ENCODE measurements around the gene PRKAR1A. TPM values are rescaled to one million over a fixed set of nuclear protein-coding genes. Genes with fewer than 3 reads are reported as not detected.

PRKAR1A gene
- total and polyA plus RNA-seq, 4 donors = 97.0 to 297 (median 178) TPM

- Histone ChIP-seq H3K4me1 (ENCODE audit: control insufficient read depth in 1 of 2, insufficient read depth in 2 of 2, low read length in 2 of 2) (no peaks in the 10 kb centered on the region), H3K4me3 (ENCODE audit: low read length in 2 of 2) (no peak overlapping the region), H3K9me3 (ENCODE audit: control insufficient read depth, low read length) (peaks cover 7% of the 10 kb centered on the region), H3K27ac (ENCODE audit: low read depth in 1 of 2, low read length in 2 of 2) (no peak overlapping the region), H3K27me3 (ENCODE audit: control insufficient read depth in 1 of 2, insufficient read depth in 2 of 2, low read length in 1 of 2) (peaks cover 0 to 2% of the 10 kb centered on the region in 2 donors), H3K36me3 (ENCODE audit: control insufficient read depth in 1 of 2, insufficient read depth in 2 of 2, low read length in 1 of 2) (no peaks in the 10 kb centered on the region)
- 96 to 98% methylated on average over 5 of the region's 5 CpGs for WGBS, 2 donors
- intact Hi-C loops (cut with DNase I) = no loop called here
- ATAC-seq (ENCODE audit: low FRiP score) (no peak), DNase-seq (no peak)
These were observed 74.8 kb downstream of the PRKAR1A start for GRCh38 chr17:68587026-68587425.

DNA sequence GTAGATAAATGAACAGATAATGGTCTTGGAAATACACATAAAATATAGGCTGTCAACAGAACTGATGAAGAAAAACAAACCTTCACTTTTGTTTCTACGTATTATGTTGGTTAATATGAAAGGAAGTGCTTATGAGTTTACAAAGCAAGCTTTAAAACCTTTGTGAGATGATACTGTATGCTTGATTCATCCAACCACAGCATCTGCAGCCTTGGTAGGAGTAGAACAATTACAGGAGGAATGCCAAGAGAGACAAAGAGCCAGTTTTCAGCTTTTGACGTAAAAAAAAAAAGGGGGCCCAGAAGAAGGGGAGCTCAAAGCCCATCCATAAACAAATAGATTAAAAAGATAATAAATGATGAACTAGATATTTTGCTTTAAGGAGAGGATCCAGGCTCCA is 75.6 kb downstream of the PRKAR1A start:
- peaks cover 0 to 2% of the 10 kb centered on the region in 2 donors for H3K27me3 ChIP-seq (ENCODE audit: control insufficient read depth in 1 of 2, insufficient read depth in 2 of 2, low read length in 1 of 2)
- WGBS, 2 donors = 94% methylated on average over 2 of the region's 2 CpGs
- no peak for ATAC-seq (ENCODE audit: low FRiP score)
- H3K9me3 ChIP-seq (ENCODE audit: control insufficient read depth, low read length) = peaks cover 7% of the 10 kb centered on the region
- no peaks in the 10 kb centered on the region for H3K4me1 ChIP-seq (ENCODE audit: control insufficient read depth in 1 of 2, insufficient read depth in 2 of 2, low read length in 2 of 2)
- intact Hi-C loops (cut with DNase I) = no loop called here
- no peak overlapping the region for H3K4me3 ChIP-seq (ENCODE audit: low read length in 2 of 2)
- DNase-seq = no peak
- no peaks in the 10 kb centered on the region for H3K36me3 ChIP-seq (ENCODE audit: control insufficient read depth in 1 of 2, insufficient read depth in 2 of 2, low read length in 1 of 2)
- H3K27ac ChIP-seq (ENCODE audit: low read depth in 1 of 2, low read length in 2 of 2) = no peak overlapping the region

GRCh38 chr17:68588362-68588761 is 76.1 kb downstream of the PRKAR1A start:
- Histone ChIP-seq H3K4me1 (ENCODE audit: control insufficient read depth in 1 of 2, insufficient read depth in 2 of 2, low read length in 2 of 2) (no peaks in the 10 kb centered on the region), H3K36me3 (ENCODE audit: control insufficient read depth in 1 of 2, insufficient read depth in 2 of 2, low read length in 1 of 2) (no peaks in the 10 kb centered on the region), H3K27ac (ENCODE audit: low read depth in 1 of 2, low read length in 2 of 2) (no peak overlapping the region), H3K27me3 (ENCODE audit: control insufficient read depth in 1 of 2, insufficient read depth in 2 of 2, low read length in 1 of 2) (peaks cover 0 to 2% of the 10 kb centered on the region in 2 donors), H3K9me3 (ENCODE audit: control insufficient read depth, low read length) (peaks cover 7% of the 10 kb centered on the region), H3K4me3 (ENCODE audit: low read length in 2 of 2) (no peak overlapping the region)
- no peak for DNase-seq
- intact Hi-C loops (cut with DNase I) = no loop called here
- 78 to 88% methylated on average over 1 of the region's 1 CpG for WGBS, 2 donors
- no peak for ATAC-seq (ENCODE audit: low FRiP score)

DNA sequence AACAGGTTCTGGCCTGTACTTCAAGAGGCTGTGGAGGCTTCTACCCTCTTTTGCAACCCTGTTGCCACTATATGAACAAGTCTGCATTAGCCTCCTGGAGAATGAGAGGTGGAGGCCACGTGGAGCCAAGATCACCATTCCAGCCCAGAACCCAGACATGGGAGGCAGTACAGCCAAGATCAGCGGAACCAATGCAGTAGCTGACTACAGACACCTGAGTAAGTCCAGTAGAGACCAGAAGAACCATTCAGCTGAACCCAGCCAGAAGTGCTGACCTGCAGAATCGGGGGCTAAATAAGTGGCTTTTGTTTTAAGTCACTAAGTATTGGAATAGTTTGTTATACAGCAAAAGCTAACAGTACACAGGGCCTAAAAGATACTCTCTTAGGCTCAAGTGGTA is 76.9 kb downstream of the PRKAR1A start:
- H3K27ac ChIP-seq (ENCODE audit: low read depth in 1 of 2, low read length in 2 of 2) = no peak overlapping the region
- H3K27me3 ChIP-seq (ENCODE audit: control insufficient read depth in 1 of 2, insufficient read depth in 2 of 2, low read length in 1 of 2) = peaks cover 0 to 2% of the 10 kb centered on the region in 2 donors
- H3K9me3 ChIP-seq (ENCODE audit: control insufficient read depth, low read length) = peaks cover 7% of the 10 kb centered on the region
- H3K4me1 ChIP-seq (ENCODE audit: control insufficient read depth in 1 of 2, insufficient read depth in 2 of 2, low read length in 2 of 2) = no peaks in the 10 kb centered on the region
- no peaks in the 10 kb centered on the region for H3K36me3 ChIP-seq (ENCODE audit: control insufficient read depth in 1 of 2, insufficient read depth in 2 of 2, low read length in 1 of 2)
- intact Hi-C loops (cut with DNase I) = no loop called here
- WGBS, 2 donors = 92 to 95% methylated on average over 3 of the region's 3 CpGs
- ATAC-seq (ENCODE audit: low FRiP score) (no peak), DNase-seq (no peak)
- H3K4me3 ChIP-seq (ENCODE audit: low read length in 2 of 2) = no peak overlapping the region

DNA sequence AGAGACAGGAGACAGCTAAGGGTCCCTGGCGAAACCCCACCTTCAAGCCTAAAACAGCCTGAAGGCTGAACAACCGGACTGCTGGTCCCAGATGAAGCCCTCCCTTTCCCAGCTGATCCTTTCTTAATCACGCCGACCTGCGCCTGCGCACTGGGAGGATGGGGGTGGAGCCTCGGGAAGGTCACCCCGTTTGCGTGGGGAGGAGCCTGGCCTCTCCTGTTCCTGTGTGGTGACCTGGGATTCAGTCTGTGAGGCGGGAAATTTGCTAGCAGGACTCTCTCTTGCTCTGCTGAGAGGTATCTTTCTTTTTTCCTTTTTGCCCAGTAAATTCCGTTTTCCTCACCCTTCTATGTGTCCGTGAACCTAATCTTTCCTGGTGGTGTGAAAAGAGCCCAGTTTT is 79.4 kb downstream of the PRKAR1A start:
- intact Hi-C loops (cut with DNase I) = no loop called here
- ATAC-seq (ENCODE audit: low FRiP score) (no peak), DNase-seq (no peak)
- H3K27ac ChIP-seq (ENCODE audit: low read depth in 1 of 2, low read length in 2 of 2) = no peak overlapping the region
- H3K4me3 ChIP-seq (ENCODE audit: low read length in 2 of 2) = no peak overlapping the region
- H3K9me3 ChIP-seq (ENCODE audit: control insufficient read depth, low read length) = peaks cover 5% of the 10 kb centered on the region
- H3K4me1 ChIP-seq (ENCODE audit: control insufficient read depth in 1 of 2, insufficient read depth in 2 of 2, low read length in 2 of 2) = no peaks in the 10 kb centered on the region
- peaks cover 0 to 2% of the 10 kb centered on the region in 2 donors for H3K27me3 ChIP-seq (ENCODE audit: control insufficient read depth in 1 of 2, insufficient read depth in 2 of 2, low read length in 1 of 2)
- no peaks in the 10 kb centered on the region for H3K36me3 ChIP-seq (ENCODE audit: control insufficient read depth in 1 of 2, insufficient read depth in 2 of 2, low read length in 1 of 2)
- WGBS, 2 donors = 81% methylated on average over 12 of the region's 12 CpGs

DNA sequence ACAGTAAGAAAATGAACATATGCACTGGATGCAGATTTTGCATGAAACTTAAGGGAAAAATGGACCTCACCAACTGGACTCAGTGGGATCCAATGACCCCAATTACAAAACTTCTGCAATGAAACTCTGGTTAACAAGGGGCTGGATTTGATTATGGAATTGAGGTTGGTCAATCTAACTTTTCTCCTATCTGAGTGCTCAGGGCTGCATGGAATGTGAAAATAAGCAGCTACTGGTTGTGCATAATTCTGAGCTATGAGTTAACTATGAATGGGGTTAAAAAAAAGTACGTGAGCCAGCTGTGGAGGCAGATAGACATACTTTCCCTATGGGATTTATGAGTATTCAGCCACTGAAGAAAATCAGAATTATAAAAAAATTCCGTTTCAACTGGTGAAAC is 79.8 kb downstream of the PRKAR1A start:
- ATAC-seq (ENCODE audit: low FRiP score) (no peak), DNase-seq (no peak)
- 72 to 74% methylated on average over 2 of the region's 2 CpGs for WGBS, 2 donors
- peaks cover 0 to 3% of the 10 kb centered on the region in 2 donors for H3K27me3 ChIP-seq (ENCODE audit: control insufficient read depth in 1 of 2, insufficient read depth in 2 of 2, low read length in 1 of 2)
- no peaks in the 10 kb centered on the region for H3K4me1 ChIP-seq (ENCODE audit: control insufficient read depth in 1 of 2, insufficient read depth in 2 of 2, low read length in 2 of 2)
- no peaks in the 10 kb centered on the region for H3K36me3 ChIP-seq (ENCODE audit: control insufficient read depth in 1 of 2, insufficient read depth in 2 of 2, low read length in 1 of 2)
- H3K4me3 ChIP-seq (ENCODE audit: low read length in 2 of 2) = no peak overlapping the region
- no peak overlapping the region for H3K27ac ChIP-seq (ENCODE audit: low read depth in 1 of 2, low read length in 2 of 2)
- intact Hi-C loops (cut with DNase I) = no loop called here
- H3K9me3 ChIP-seq (ENCODE audit: control insufficient read depth, low read length) = peaks cover 5% of the 10 kb centered on the region

DNA sequence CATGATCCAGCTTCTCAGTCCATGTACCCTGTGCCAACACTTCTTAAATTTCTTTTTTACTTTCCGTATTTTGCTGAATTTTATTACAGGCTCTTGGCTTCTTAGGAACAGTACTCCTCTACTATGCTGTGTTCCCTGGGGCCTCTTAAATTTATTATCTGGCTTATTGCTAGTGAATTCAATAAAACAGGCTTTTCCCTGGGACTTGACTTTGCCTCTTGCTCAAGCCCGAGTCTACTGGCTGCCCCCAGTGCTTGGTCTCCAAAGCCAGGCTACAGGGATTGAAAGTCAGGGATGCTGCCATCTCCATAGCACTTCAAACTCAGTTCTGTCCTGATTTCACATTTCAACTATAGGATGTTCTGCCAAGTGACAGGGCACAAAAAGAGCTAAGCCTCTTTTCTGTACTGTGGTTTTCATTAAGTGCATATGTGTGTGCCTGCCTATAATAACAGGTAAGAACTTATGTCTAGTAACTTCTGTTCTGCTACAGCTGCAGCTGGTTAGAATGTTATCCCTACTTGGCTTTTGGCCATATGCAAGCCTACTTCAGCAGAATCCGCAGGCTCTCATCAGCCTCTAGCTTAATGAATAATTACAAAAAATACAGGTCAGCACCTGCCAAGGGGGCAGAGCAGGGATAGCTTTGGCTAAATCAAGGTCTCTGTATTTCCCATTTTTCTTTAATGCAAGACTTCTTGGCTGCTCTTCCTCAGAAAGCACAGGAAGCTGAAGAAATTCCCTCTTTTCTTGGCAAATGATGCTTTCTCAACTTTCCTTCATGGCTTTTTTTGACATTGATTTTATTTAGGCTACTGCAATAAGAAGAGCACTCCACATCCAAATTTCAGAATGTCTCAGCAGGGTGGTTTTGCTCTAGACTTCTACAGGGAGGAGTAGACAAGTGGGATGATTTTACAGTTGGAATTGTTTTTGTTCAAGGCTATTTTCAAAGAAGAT is 80.7 kb downstream of the PRKAR1A start:
- Histone ChIP-seq H3K4me1 (ENCODE audit: control insufficient read depth in 1 of 2, insufficient read depth in 2 of 2, low read length in 2 of 2) (no peaks in the 10 kb centered on the region), H3K36me3 (ENCODE audit: control insufficient read depth in 1 of 2, insufficient read depth in 2 of 2, low read length in 1 of 2) (no peaks in the 10 kb centered on the region), H3K27me3 (ENCODE audit: control insufficient read depth in 1 of 2, insufficient read depth in 2 of 2, low read length in 1 of 2) (peaks cover 0 to 2% of the 10 kb centered on the region in 2 donors), H3K9me3 (ENCODE audit: control insufficient read depth, low read length) (peaks cover 4% of the 10 kb centered on the region), H3K4me3 (ENCODE audit: low read length in 2 of 2) (no peak overlapping the region), H3K27ac (ENCODE audit: low read depth in 1 of 2, low read length in 2 of 2) (no peak overlapping the region)
- DNase-seq = no peak
- intact Hi-C loops (cut with DNase I) = no loop called here
- peak; percentile 37 for ATAC-seq (ENCODE audit: low FRiP score)
- 29 to 36% methylated on average over 3 of the region's 3 CpGs for WGBS, 2 donors

DNA sequence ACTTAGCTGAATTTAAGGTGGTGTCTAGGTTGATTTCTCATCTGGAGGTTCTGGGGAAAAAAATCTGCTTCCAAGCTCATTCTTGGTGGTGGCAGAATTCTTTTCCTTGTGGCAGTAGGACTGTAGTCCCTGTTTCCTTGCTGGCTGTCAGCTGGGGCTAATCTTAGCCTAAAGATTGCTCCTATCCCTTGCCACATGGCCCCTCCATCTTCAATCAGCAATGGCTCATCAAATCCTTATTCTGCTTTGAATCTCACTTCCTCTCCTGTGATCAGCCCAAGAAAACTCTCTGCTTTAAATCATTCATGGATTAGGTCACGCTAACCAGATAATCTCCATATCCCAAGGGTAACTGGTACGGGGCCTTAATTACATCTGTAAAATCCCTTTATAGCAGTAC is 82.3 kb downstream of the PRKAR1A start:
- Histone ChIP-seq H3K4me3 (ENCODE audit: low read length in 2 of 2) (no peak overlapping the region), H3K27ac (ENCODE audit: low read depth in 1 of 2, low read length in 2 of 2) (no peak overlapping the region), H3K9me3 (ENCODE audit: control insufficient read depth, low read length) (no peaks in the 10 kb centered on the region), H3K4me1 (ENCODE audit: control insufficient read depth in 1 of 2, insufficient read depth in 2 of 2, low read length in 2 of 2) (no peaks in the 10 kb centered on the region), H3K27me3 (ENCODE audit: control insufficient read depth in 1 of 2, insufficient read depth in 2 of 2, low read length in 1 of 2) (peaks cover 0 to 2% of the 10 kb centered on the region in 2 donors), H3K36me3 (ENCODE audit: control insufficient read depth in 1 of 2, insufficient read depth in 2 of 2, low read length in 1 of 2) (no peaks in the 10 kb centered on the region)
- intact Hi-C loops (cut with DNase I) = no loop called here
- ATAC-seq (ENCODE audit: low FRiP score) = no peak
- 73% methylated on average over 2 of the region's 2 CpGs for WGBS, 2 donors
- no peak for DNase-seq

- H3K4me1 ChIP-seq (ENCODE audit: control insufficient read depth in 1 of 2, insufficient read depth in 2 of 2, low read length in 2 of 2) = no peaks in the 10 kb centered on the region
- DNase-seq = peak in 1 of 2 donors; percentile 75
- 6 to 18% methylated on average over 5 of the region's 5 CpGs for WGBS, 2 donors
These were observed 83.3 kb downstream of the PRKAR1A start for GRCh38 chr17:68595496-68595895.

More at GRCh38 chr17:68595496-68595895, 83.3 kb downstream of the PRKAR1A start:
- intact Hi-C loops (cut with DNase I) = no loop called here
- Histone ChIP-seq H3K4me3 (ENCODE audit: low read length in 2 of 2) (no peak overlapping the region), H3K9me3 (ENCODE audit: control insufficient read depth, low read length) (no peaks in the 10 kb centered on the region), H3K27me3 (ENCODE audit: control insufficient read depth in 1 of 2, insufficient read depth in 2 of 2, low read length in 1 of 2) (peaks cover 0 to 2% of the 10 kb centered on the region in 2 donors), H3K27ac (ENCODE audit: low read depth in 1 of 2, low read length in 2 of 2) (no peak overlapping the region), H3K36me3 (ENCODE audit: control insufficient read depth in 1 of 2, insufficient read depth in 2 of 2, low read length in 1 of 2) (no peaks in the 10 kb centered on the region)
- ATAC-seq (ENCODE audit: low FRiP score) = peak; percentile 48

Measured in aorta (tissue), 5 donors.